ENCODE data around the gene RBM20.

- TF ChIP-seq, protein P1, sequence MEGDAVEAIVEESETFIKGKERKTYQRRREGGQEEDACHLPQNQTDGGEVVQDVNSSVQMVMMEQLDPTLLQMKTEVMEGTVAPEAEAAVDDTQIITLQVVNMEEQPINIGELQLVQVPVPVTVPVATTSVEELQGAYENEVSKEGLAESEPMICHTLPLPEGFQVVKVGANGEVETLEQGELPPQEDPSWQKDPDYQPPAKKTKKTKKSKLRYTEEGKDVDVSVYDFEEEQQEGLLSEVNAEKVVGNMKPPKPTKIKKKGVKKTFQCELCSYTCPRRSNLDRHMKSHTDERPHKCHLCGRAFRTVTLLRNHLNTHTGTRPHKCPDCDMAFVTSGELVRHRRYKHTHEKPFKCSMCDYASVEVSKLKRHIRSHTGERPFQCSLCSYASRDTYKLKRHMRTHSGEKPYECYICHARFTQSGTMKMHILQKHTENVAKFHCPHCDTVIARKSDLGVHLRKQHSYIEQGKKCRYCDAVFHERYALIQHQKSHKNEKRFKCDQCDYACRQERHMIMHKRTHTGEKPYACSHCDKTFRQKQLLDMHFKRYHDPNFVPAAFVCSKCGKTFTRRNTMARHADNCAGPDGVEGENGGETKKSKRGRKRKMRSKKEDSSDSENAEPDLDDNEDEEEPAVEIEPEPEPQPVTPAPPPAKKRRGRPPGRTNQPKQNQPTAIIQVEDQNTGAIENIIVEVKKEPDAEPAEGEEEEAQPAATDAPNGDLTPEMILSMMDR (conservative IDR thresholded peaks at IDR 0.05; ENCODE audit: low read depth in 2 of 2), result no peak
- TF ChIP-seq POLR2AphosphoS5 (IDR thresholded peaks at IDR 0.05; ENCODE audit: low read depth) (no peak), EZH2 (IDR thresholded peaks at IDR 0.05; ENCODE audit: low read depth, unreplicated experiment) (no peak), NANOG (IDR thresholded peaks at IDR 0.05; ENCODE audit: borderline replicate concordance) (no peak), EZH2phosphoT487 (IDR thresholded peaks at IDR 0.05; ENCODE audit: unreplicated experiment) (no peak), JUNB (IDR thresholded peaks at IDR 0.05; ENCODE audit: unreplicated experiment) (no peak), CREB1 (CRISPR knock-in tag; IDR thresholded peaks at IDR 0.05; ENCODE audit: low read depth) (no peak), ETS1 (IDR thresholded peaks at IDR 0.05) (no peak), ZNF331 (CRISPR knock-in tag; IDR thresholded peaks at IDR 0.05; ENCODE audit: low read depth) (no peak)
- TF ChIP-seq, protein P2, sequence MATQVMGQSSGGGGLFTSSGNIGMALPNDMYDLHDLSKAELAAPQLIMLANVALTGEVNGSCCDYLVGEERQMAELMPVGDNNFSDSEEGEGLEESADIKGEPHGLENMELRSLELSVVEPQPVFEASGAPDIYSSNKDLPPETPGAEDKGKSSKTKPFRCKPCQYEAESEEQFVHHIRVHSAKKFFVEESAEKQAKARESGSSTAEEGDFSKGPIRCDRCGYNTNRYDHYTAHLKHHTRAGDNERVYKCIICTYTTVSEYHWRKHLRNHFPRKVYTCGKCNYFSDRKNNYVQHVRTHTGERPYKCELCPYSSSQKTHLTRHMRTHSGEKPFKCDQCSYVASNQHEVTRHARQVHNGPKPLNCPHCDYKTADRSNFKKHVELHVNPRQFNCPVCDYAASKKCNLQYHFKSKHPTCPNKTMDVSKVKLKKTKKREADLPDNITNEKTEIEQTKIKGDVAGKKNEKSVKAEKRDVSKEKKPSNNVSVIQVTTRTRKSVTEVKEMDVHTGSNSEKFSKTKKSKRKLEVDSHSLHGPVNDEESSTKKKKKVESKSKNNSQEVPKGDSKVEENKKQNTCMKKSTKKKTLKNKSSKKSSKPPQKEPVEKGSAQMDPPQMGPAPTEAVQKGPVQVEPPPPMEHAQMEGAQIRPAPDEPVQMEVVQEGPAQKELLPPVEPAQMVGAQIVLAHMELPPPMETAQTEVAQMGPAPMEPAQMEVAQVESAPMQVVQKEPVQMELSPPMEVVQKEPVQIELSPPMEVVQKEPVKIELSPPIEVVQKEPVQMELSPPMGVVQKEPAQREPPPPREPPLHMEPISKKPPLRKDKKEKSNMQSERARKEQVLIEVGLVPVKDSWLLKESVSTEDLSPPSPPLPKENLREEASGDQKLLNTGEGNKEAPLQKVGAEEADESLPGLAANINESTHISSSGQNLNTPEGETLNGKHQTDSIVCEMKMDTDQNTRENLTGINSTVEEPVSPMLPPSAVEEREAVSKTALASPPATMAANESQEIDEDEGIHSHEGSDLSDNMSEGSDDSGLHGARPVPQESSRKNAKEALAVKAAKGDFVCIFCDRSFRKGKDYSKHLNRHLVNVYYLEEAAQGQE (IDR thresholded peaks at IDR 0.05; ENCODE audit: unreplicated experiment), result no peak
These were observed 6.5 kb upstream of the RBM20 start for GRCh38 chr10:110637558-110638053.

Data from GM23338 (cell line).